ENCODE results near the gene HACD2. TPM values are rescaled to one million over a fixed set of nuclear protein-coding genes. Genes with fewer than 3 reads are reported as not detected.

Gene HACD2
- polyA plus RNA-seq, 1 experiment = 29.8 TPM

GRCh38 chr3:123623346-123623880 lies 38.6 kb upstream of the HACD2 start:
- Histone ChIP-seq H3K27me3 (ENCODE audit: control insufficient read depth, insufficient read depth, low read length) (no peaks in the 10 kb centered on the region), H3K4me3 (ENCODE audit: low read depth, low read length) (no peak overlapping the region), H3K36me3 (ENCODE audit: control insufficient read depth, insufficient read depth, low read length) (peaks cover 50% of the 10 kb centered on the region)
- TF ChIP-seq CTCF (IDR thresholded peaks at IDR 0.05; ENCODE audit: insufficient read depth, low read depth, low read length) = no peak
- POLR2A ChIA-PET = no interaction called here
- CTCF ChIA-PET = interaction anchor here (1.3 to 2.2 kb wide), 2 partner anchors 11 to 19 kb away, joined by 3 to 8 read pairs; no protein-coding TSS in a partner anchor
- no peak for DNase-seq (ENCODE audit: low read depth)

- CTCF ChIA-PET = interaction anchor here (0.7 to 2.2 kb wide), 3 partner anchors 10 to 841 kb away, joined by 3 to 8 read pairs (median 3); no protein-coding TSS in a partner anchor
- H3K27me3 ChIP-seq (ENCODE audit: control insufficient read depth, insufficient read depth, low read length) = no peaks in the 10 kb centered on the region
- POLR2A ChIA-PET = no interaction called here
- DNase-seq (ENCODE audit: low read depth) = no peak
- no peak overlapping the region for H3K4me3 ChIP-seq (ENCODE audit: low read depth, low read length)
- H3K36me3 ChIP-seq (ENCODE audit: control insufficient read depth, insufficient read depth, low read length) = peaks cover 50% of the 10 kb centered on the region
- no peak for TF ChIP-seq CTCF (IDR thresholded peaks at IDR 0.05; ENCODE audit: insufficient read depth, low read depth, low read length)
Observed at GRCh38 chr3:123622766-123623165, 37.9 kb upstream of the HACD2 start.

DNA sequence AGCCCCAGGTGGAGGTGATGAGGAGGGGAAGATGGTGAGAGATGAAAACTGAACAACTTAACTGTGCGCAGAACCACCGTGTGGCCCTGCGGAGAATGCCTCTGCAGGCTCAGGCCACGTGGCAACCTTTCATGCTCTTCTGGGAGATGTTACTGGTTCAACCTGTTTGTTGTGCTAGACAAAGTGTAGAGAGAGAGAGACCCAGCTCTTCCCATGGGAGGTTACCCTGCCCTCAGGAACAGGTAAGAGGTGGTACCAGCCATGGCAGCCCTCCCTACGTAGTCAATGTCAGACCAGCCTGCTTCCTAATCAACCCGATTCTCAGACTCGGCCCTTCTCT lies 37.0 kb upstream of the HACD2 start:
- TF ChIP-seq CTCF (IDR thresholded peaks at IDR 0.05; ENCODE audit: insufficient read depth, low read depth, low read length) = no peak
- H3K36me3 ChIP-seq (ENCODE audit: control insufficient read depth, insufficient read depth, low read length) = peaks cover 49% of the 10 kb centered on the region
- H3K27me3 ChIP-seq (ENCODE audit: control insufficient read depth, insufficient read depth, low read length) = no peaks in the 10 kb centered on the region
- CTCF ChIA-PET = interaction anchor here (0.7 to 2.2 kb wide), 2 partner anchors 21 to 840 kb away, joined by 3 to 8 read pairs; no protein-coding TSS in a partner anchor
- no peak overlapping the region for H3K4me3 ChIP-seq (ENCODE audit: low read depth, low read length)
- POLR2A ChIA-PET = no interaction called here
- DNase-seq (ENCODE audit: low read depth) = no peak

GRCh38 chr3:123621186-123621849 lies 36.5 kb upstream of the HACD2 start:
- CTCF ChIA-PET = no interaction called here
- no peak for TF ChIP-seq CTCF (IDR thresholded peaks at IDR 0.05; ENCODE audit: insufficient read depth, low read depth, low read length)
- no peak for DNase-seq (ENCODE audit: low read depth)
- H3K27me3 ChIP-seq (ENCODE audit: control insufficient read depth, insufficient read depth, low read length) = no peaks in the 10 kb centered on the region
- H3K36me3 ChIP-seq (ENCODE audit: control insufficient read depth, insufficient read depth, low read length) = peaks cover 47% of the 10 kb centered on the region
- H3K4me3 ChIP-seq (ENCODE audit: low read depth, low read length) = no peak overlapping the region
- POLR2A ChIA-PET = no interaction called here

DNA sequence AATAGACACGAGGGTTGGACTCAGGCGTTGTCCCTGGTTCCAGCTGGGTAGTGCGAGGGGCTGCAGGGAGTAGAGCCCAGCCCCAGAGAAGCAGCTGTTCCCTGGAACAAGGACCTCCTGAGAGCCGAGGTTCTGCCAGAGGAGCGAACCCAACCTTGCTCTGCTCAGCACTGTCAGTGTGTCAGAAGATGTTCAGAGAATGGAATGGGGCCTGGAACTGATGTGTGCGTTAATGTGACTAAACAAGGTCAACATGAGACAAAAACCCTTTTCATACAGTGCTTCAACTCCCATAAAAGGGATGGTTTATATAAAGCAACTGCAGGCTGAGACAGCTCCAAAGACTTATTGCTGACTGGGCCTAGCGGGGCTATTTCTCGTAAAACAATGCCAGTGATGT lies 35.5 kb upstream of the HACD2 start:
- Histone ChIP-seq H3K4me3 (ENCODE audit: low read depth, low read length) (no peak overlapping the region), H3K27me3 (ENCODE audit: control insufficient read depth, insufficient read depth, low read length) (no peaks in the 10 kb centered on the region), H3K36me3 (ENCODE audit: control insufficient read depth, insufficient read depth, low read length) (peaks cover 44% of the 10 kb centered on the region)
- no peak for DNase-seq (ENCODE audit: low read depth)
- ChIA-PET POLR2A (no interaction called here), CTCF (no interaction called here)
- TF ChIP-seq CTCF (IDR thresholded peaks at IDR 0.05; ENCODE audit: insufficient read depth, low read depth, low read length) = no peak

Data from BJ (cell line).